Neural progenitor cell (in vitro differentiated cells): Measurements from ENCODE around the gene SPOCD1.

Source experiments
- EZH2phosphoT487 ChIP-seq: fragments of 200-600 bp; sonication (generic); IDR thresholded peaks from 2 replicates; pipeline ENCODE4 v1.6.1; 2017; ENCODE audit warnings: antibody characterized with exemption
- TF ChIP-seq, protein P1 (sequence below): fragments of 200-600 bp; sonication (generic); IDR thresholded peaks from 2 replicates; pipeline ENCODE4 v1.5.1; 2017; ENCODE audit warnings: antibody characterized with exemption, mild to moderate bottlenecking

DNA sequence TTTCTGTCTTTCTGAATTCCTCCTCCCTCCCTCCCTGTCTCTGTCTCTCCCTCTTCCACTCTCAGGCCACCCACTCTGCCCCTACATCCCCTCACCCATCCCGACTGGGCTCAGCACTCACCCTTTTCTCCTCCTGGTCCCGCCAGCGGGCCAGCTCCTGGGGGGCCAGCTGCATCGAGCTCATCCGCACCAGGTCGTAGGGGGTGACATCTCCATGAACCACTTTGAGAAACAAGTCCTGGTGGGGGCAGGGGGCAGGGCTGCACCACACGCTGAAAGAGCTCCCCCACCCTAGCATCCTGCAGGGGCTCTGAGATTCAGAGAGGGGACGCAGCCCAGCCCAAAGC, 17.8 kb downstream of the SPOCD1 start:
- TF ChIP-seq, protein P1, sequence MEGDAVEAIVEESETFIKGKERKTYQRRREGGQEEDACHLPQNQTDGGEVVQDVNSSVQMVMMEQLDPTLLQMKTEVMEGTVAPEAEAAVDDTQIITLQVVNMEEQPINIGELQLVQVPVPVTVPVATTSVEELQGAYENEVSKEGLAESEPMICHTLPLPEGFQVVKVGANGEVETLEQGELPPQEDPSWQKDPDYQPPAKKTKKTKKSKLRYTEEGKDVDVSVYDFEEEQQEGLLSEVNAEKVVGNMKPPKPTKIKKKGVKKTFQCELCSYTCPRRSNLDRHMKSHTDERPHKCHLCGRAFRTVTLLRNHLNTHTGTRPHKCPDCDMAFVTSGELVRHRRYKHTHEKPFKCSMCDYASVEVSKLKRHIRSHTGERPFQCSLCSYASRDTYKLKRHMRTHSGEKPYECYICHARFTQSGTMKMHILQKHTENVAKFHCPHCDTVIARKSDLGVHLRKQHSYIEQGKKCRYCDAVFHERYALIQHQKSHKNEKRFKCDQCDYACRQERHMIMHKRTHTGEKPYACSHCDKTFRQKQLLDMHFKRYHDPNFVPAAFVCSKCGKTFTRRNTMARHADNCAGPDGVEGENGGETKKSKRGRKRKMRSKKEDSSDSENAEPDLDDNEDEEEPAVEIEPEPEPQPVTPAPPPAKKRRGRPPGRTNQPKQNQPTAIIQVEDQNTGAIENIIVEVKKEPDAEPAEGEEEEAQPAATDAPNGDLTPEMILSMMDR: no peak
- TF ChIP-seq EZH2phosphoT487: no peak
